H9 (cell line): ENCODE data around the gene METTL25B. TPM values are rescaled to one million over a fixed set of nuclear protein-coding genes. Genes with fewer than 3 reads are reported as not detected.
A peak's percentile ranks its signal among the peaks of the same experiment; 100 is the strongest.

Experiments used
- DNase-seq: peaks from one replicate; pipeline ENCODE4 v3.0.0-alpha.2; 2017
- H2AFZ ChIP-seq: one replicate; pipeline ENCODE4 v1.6.1; 2013; ENCODE audit warnings: mild to moderate bottlenecking, low read length, control low read depth, moderate library complexity
- H2AK5ac ChIP-seq: 2 replicates; pipeline ENCODE4 v1.6.1; 2013; ENCODE audit warnings: low read length, control low read depth, mixed read lengths; ENCODE audit not compliant: insufficient read length
- H2BK120ac ChIP-seq: one replicate; pipeline ENCODE4 v1.6.1; 2013; ENCODE audit warnings: low read depth, mild to moderate bottlenecking, low read length, control low read depth, inconsistent platforms; ENCODE audit not compliant: poor library complexity, severe bottlenecking
- H2BK12ac ChIP-seq: 2 replicates; pipeline ENCODE4 v1.6.1; 2013; ENCODE audit warnings: low read length, control low read depth, mixed read lengths, low read depth; ENCODE audit not compliant: insufficient read length
- H2BK15ac ChIP-seq: 2 replicates; pipeline ENCODE4 v1.6.1; 2013; ENCODE audit warnings: low read depth, low read length, control low read depth
- H2BK20ac ChIP-seq: one replicate; pipeline ENCODE4 v1.6.1; 2013; ENCODE audit warnings: low read depth, mild to moderate bottlenecking, low read length, control low read depth, inconsistent platforms; ENCODE audit not compliant: poor library complexity, severe bottlenecking
- H2BK5ac ChIP-seq: 2 replicates; pipeline ENCODE4 v1.6.1; 2013; ENCODE audit warnings: low read length, control low read depth, mixed read lengths; ENCODE audit not compliant: insufficient read length
- H3K14ac ChIP-seq: 2 replicates; pipeline ENCODE4 v1.6.1; 2013; ENCODE audit warnings: low read length, control low read depth; ENCODE audit not compliant: insufficient read depth
- H3K18ac ChIP-seq: 2 replicates; pipeline ENCODE4 v1.6.1; 2013; ENCODE audit warnings: low read depth, mild to moderate bottlenecking, mixed read lengths, low read length, control low read depth; ENCODE audit not compliant: insufficient read length
- H3K23ac ChIP-seq: 2 replicates; pipeline ENCODE4 v1.6.1; 2013; ENCODE audit warnings: low read length, control low read depth, mixed read lengths, low read depth; ENCODE audit not compliant: insufficient read length
- H3K23me2 ChIP-seq: 2 replicates; pipeline ENCODE4 v1.6.1; 2013; ENCODE audit warnings: low read depth, mild to moderate bottlenecking, mixed read lengths, low read length, control low read depth; ENCODE audit not compliant: insufficient read length, poor library complexity, severe bottlenecking
- H3K27ac ChIP-seq: 2 replicates; pipeline ENCODE4 v1.5.1; 2013; ENCODE audit warnings: low read length, control low read depth, mixed read lengths, low read depth; ENCODE audit not compliant: insufficient read length
- H3K27me3 ChIP-seq: 2 replicates; pipeline ENCODE4 v1.6.1; 2013; ENCODE audit warnings: low read length, control low read depth, inconsistent platforms; ENCODE audit not compliant: insufficient read depth
- H3K4ac ChIP-seq: 2 replicates; pipeline ENCODE4 v1.6.1; 2013; ENCODE audit warnings: low read depth, mild to moderate bottlenecking, control low read depth, inconsistent platforms, low read length, moderate library complexity
- H3K4me1 ChIP-seq: 2 replicates; pipeline ENCODE4 v1.6.1; 2013; ENCODE audit warnings: low read length, control low read depth, inconsistent platforms; ENCODE audit not compliant: insufficient read depth
- H3K4me2 ChIP-seq: 2 replicates; pipeline ENCODE4 v1.6.1; 2013; ENCODE audit warnings: low read length, control low read depth, mixed read lengths; ENCODE audit not compliant: insufficient read length, insufficient read depth
- H3K56ac ChIP-seq: 2 replicates; pipeline ENCODE4 v1.6.1; 2013; ENCODE audit warnings: low read depth, mild to moderate bottlenecking, mixed read lengths, low read length, control low read depth; ENCODE audit not compliant: insufficient read length
- H3K79me1 ChIP-seq: 2 replicates; pipeline ENCODE4 v1.6.1; 2013; ENCODE audit warnings: low read depth, mild to moderate bottlenecking, moderate library complexity, low read length, control low read depth, inconsistent platforms; ENCODE audit not compliant: insufficient read depth, poor library complexity, severe bottlenecking
- H3K79me2 ChIP-seq: 2 replicates; pipeline ENCODE4 v1.6.1; 2013; ENCODE audit warnings: low read length, control low read depth, inconsistent platforms; ENCODE audit not compliant: insufficient read depth
- H3K9ac ChIP-seq: 2 replicates; pipeline ENCODE4 v1.6.1; 2013; ENCODE audit warnings: low read length, control low read depth, mixed read lengths; ENCODE audit not compliant: insufficient read length; ENCODE audit errors: extremely low read depth
- H3K9me3 ChIP-seq: one replicate; pipeline ENCODE4 v1.6.1; 2013; ENCODE audit warnings: low read depth, low read length, inconsistent platforms; ENCODE audit not compliant: control insufficient read depth
- H3T11ph ChIP-seq: one replicate; pipeline ENCODE4 v1.6.1; 2013; ENCODE audit warnings: mild to moderate bottlenecking, low read length, control low read depth, inconsistent platforms
- H4K20me1 ChIP-seq: one replicate; pipeline ENCODE4 v1.6.1; 2013; ENCODE audit not compliant: control insufficient read depth, insufficient read length, insufficient read depth
- H4K5ac ChIP-seq: 2 replicates; pipeline ENCODE4 v1.6.1; 2013; ENCODE audit warnings: low read depth, mild to moderate bottlenecking, mixed read lengths, low read length, control low read depth; ENCODE audit not compliant: insufficient read length
- H4K8ac ChIP-seq: replicated peaks from 2 replicates; pipeline ENCODE4 v1.6.1; 2013; ENCODE audit warnings: low read length, control low read depth, mixed read lengths, low read depth; ENCODE audit not compliant: insufficient read length
- H4K91ac ChIP-seq: 2 replicates; pipeline ENCODE4 v1.6.1; 2013; ENCODE audit warnings: low read depth, mild to moderate bottlenecking, moderate library complexity, mixed read lengths, low read length, control low read depth; ENCODE audit not compliant: insufficient read length
- H3K27ac Mint-ChIP-seq, 3 experiments: 2 replicates in 2 of 3; 3 replicates in 1 of 3; pipeline ENCODE4 v1.8.0; 2020 to 2021; ENCODE audit warnings: mixed read lengths in 3 of 3, mild to moderate bottlenecking in 1 of 3, moderate library complexity in 1 of 3
- H3K27me3 Mint-ChIP-seq: 2 replicates; pipeline ENCODE4 v1.8.0; 2021; ENCODE audit warnings: low read depth, mild to moderate bottlenecking, moderate library complexity, mixed read lengths
- H3K36me3 Mint-ChIP-seq, 3 experiments: 2 replicates in 2 of 3; 3 replicates in 1 of 3; pipeline ENCODE4 v1.8.0; 2020 to 2021; ENCODE audit warnings: low read depth in 3 of 3, mixed read lengths in 3 of 3; ENCODE audit not compliant: insufficient read depth in 1 of 3
- H3K4me1 Mint-ChIP-seq, 2 experiments: 2 replicates each; pipeline ENCODE4 v1.8.0; 2020; ENCODE audit warnings: mixed read lengths in 2 of 2
- H3K4me3 Mint-ChIP-seq, 2 experiments: 2 replicates in 1 of 2; 3 replicates in 1 of 2; pipeline ENCODE4 v1.8.0; 2020 to 2021; ENCODE audit warnings: mild to moderate bottlenecking in 2 of 2, mixed read lengths in 2 of 2, moderate library complexity in 1 of 2
- H3K9me3 Mint-ChIP-seq, 2 experiments: 2 replicates in 1 of 2; 3 replicates in 1 of 2; pipeline ENCODE4 v1.8.0; 2020; ENCODE audit warnings: mild to moderate bottlenecking in 2 of 2, mixed read lengths in 2 of 2, moderate library complexity in 1 of 2
- CTCF ChIP-seq: fragments of 200-600 bp; sonication (generic); conservative IDR thresholded peaks from 3 replicates; pipeline ENCODE4 v1.8.0; 2021; ENCODE audit warnings: antibody characterized with exemption, mild to moderate bottlenecking
- WGBS: extraction: QIAGEN DNeasy Blood & Tissue Kit; methylation state at CpG from one replicate; pipeline ENCODE4 v1.1.7; 2013; ENCODE audit warnings: missing lambda C conversion rate, low lambda C conversion rate, mixed read lengths; ENCODE audit not compliant: insufficient read length; ENCODE audit errors: extremely low coverage; 5-methylcytosine and 5-hydroxymethylcytosine counted together
- total RNA-seq: library from RNA; stranded (reverse); gene quantifications from 2 replicates; pipeline ENCODE4 v1.2.1, GENCODE V29; 2021

Gene METTL25B
- total RNA-seq, 1 experiment from 2014 or later = 26.2 TPM

GRCh38 chr1:156705918-156706656 lies 22.2 kb upstream of the METTL25B start:
- Histone ChIP-seq H4K8ac (no peak overlapping the region), H3K56ac (no peak overlapping the region), H3K79me1 (no peaks in the 10 kb centered on the region), H3K14ac (peak overlapping the region; percentile 27), H3K9ac (peak overlapping the region; percentile 1), H3T11ph (no peak overlapping the region), H2BK20ac (no peak overlapping the region), H2BK120ac (no peak overlapping the region), H3K4me1 (peaks cover 17% of the 10 kb centered on the region; the same call in 1 of the 2 replicates), H4K20me1 (no peaks in the 10 kb centered on the region), H4K91ac (no peak overlapping the region), H3K9me3 (no peaks in the 10 kb centered on the region), H3K4ac (no peak overlapping the region), H2BK5ac (no peak overlapping the region), H4K5ac (no peak overlapping the region), H3K27ac (no peak overlapping the region), H3K27me3 (peaks cover 3% of the 10 kb centered on the region; the same call in 1 of the 2 replicates), H3K23ac (no peak overlapping the region), H3K4me2 (peak overlapping the region; percentile 83), H2AK5ac (no peak overlapping the region), H2BK15ac (no peak overlapping the region), H3K79me2 (no peaks in the 10 kb centered on the region), H3K23me2 (peaks cover 39% of the 10 kb centered on the region), H2BK12ac (no peak overlapping the region), H2AFZ (no peak overlapping the region), H3K18ac (peak overlapping the region; percentile 18)
- peaks cover 70 to 77% of the 10 kb centered on the region in 2 experiments for H3K4me1 Mint-ChIP-seq
- H3K27me3 Mint-ChIP-seq = peaks cover 34% of the 10 kb centered on the region
- H3K9me3 Mint-ChIP-seq = no peaks in the 10 kb centered on the region; a peak in 1 of 5 replicates
- DNase-seq = peak; percentile 93
- peak; percentile 97 for TF ChIP-seq CTCF
- peak overlapping the region; percentile 74 to 91 for H3K4me3 Mint-ChIP-seq
- H3K36me3 Mint-ChIP-seq = peaks cover 2 to 16% (median 9%) of the 10 kb centered on the region in 3 experiments
- peak overlapping the region; percentile 97 to 98 (median 98) for H3K27ac Mint-ChIP-seq
- no CpG with 5 or more reads among the region's 45 CpGs for WGBS
